AG04449 (cell line): ENCODE data around the gene BAZ1A.

Experiments used
- CTCF ChIA-PET: fragments of 350-600 bp; formaldehyde crosslinking; extraction: SDS; loops from one replicate; lab custom pipeline; 2021; ENCODE audit warnings: antibody characterized with exemption; lab: Yijun Ruan, JAX
- POLR2A ChIA-PET: fragments of 400-600, 350-600 bp; formaldehyde crosslinking; extraction: SDS; loops from one replicate; lab custom pipeline; 2020; ENCODE audit warnings: antibody characterized with exemption, inconsistent platforms; lab: Yijun Ruan, JAX
- DNase-seq: peaks from one replicate; pipeline ENCODE4 v3.0.0-alpha.2; 2010; ENCODE audit warnings: low read depth, low spot score
- H3K4me3 ChIP-seq: 2 replicates; pipeline ENCODE4 v1.5.1; 2011; ENCODE audit warnings: low read depth, mild to moderate bottlenecking, control low read depth, low read length
- TF ChIP-seq, protein P1 (sequence below): IDR thresholded peaks from one replicate; pipeline ENCODE4 v1.5.1; 2011; ENCODE audit warnings: mild to moderate bottlenecking, moderate library complexity, low read length, control low read depth, inconsistent platforms; ENCODE audit not compliant: insufficient read depth; ENCODE audit errors: missing control alignments

The BAZ1A gene

DNA sequence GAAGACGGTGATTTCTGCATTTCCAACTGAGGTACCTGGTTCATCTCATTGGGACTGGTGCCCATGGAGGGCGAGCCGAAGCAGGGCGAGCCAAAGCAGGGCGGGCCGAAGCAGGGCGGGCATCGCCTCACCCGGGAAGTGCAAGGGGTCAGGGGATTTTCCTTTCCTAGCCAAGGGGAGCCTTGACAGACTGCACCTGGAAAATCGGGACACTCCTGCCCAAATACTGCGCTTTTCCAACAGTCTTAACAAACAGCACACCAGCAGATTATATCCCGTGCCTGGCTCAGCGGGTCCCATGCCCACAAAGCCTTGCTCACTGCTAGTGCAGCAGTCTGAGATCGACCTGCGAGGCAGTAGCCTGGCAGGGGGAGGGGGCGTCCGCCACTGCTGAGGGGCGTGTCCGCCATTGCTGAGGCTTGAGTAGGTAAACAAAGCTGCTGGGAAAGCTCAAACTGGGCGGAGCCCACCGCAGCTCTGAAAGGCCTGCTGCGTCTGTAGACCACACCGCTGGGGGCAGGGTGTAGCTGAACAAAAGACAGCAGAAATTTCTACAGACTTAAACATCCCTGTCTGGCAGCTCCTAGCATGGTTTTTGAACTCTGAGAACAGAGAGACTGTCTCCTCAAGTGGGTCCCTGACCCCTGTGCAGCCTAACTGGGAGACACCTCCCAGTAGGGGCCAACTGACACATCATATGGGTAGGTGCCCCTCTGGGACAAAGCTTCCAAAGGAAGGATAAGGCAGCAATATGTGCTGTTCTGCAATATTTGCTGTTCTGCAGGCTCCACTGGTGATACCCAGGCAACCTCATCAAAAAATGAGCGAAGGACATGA lies 77.2 kb downstream of the BAZ1A start:
- CTCF ChIA-PET = no interaction called here
- POLR2A ChIA-PET = no interaction called here
- no peak for DNase-seq
- TF ChIP-seq, protein P1, sequence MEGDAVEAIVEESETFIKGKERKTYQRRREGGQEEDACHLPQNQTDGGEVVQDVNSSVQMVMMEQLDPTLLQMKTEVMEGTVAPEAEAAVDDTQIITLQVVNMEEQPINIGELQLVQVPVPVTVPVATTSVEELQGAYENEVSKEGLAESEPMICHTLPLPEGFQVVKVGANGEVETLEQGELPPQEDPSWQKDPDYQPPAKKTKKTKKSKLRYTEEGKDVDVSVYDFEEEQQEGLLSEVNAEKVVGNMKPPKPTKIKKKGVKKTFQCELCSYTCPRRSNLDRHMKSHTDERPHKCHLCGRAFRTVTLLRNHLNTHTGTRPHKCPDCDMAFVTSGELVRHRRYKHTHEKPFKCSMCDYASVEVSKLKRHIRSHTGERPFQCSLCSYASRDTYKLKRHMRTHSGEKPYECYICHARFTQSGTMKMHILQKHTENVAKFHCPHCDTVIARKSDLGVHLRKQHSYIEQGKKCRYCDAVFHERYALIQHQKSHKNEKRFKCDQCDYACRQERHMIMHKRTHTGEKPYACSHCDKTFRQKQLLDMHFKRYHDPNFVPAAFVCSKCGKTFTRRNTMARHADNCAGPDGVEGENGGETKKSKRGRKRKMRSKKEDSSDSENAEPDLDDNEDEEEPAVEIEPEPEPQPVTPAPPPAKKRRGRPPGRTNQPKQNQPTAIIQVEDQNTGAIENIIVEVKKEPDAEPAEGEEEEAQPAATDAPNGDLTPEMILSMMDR = no peak
- H3K4me3 ChIP-seq = no peak overlapping the region

DNA sequence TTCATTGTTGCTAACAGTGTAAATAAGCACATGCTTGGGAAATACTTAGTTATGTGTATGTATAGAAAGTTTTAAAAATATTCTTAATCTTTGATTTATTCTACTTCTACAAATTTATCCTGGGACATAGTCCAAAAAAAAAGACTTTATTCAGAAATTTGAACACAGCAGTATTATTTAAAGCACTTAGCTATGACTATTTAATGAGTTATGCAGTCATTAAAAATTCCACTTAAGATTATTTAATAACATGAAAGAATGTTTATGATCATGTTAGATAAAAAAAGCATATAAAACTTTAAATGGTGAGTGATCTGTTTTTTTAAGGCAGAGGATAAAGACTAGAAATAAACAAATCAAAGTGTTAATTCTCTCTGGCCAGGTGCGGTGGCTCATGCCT lies 78.3 kb downstream of the BAZ1A start:
- POLR2A ChIA-PET = no interaction called here
- TF ChIP-seq, protein P1 = no peak
- CTCF ChIA-PET = no interaction called here
- H3K4me3 ChIP-seq = no peak overlapping the region
- DNase-seq = no peak

DNA sequence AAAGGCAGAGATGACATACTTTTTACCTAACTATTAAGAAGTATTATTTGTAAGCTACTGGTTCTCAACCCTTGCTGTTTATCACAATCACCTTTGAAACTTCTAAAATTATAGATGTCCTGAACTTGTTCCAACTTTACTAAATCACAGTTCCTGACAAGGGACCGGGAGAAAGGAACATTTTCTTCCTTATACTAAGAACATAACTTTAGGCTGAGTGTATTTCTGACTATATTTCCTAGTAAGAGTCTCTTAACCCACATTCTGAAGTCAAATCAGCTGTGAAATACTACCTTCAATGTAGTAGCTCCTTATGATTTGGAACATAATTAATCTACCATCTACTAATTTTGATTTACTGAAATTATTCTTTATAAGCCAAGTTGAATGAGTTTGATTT lies 80.2 kb downstream of the BAZ1A start:
- ChIA-PET CTCF (interaction anchor here (0.8 to 1.2 kb wide), 2 partner anchors 9 to 72 kb away, joined by 4 read pairs; no protein-coding TSS in a partner anchor), POLR2A (no interaction called here)
- no peak overlapping the region for H3K4me3 ChIP-seq
- DNase-seq = no peak
- TF ChIP-seq, protein P1 = no peak

DNA sequence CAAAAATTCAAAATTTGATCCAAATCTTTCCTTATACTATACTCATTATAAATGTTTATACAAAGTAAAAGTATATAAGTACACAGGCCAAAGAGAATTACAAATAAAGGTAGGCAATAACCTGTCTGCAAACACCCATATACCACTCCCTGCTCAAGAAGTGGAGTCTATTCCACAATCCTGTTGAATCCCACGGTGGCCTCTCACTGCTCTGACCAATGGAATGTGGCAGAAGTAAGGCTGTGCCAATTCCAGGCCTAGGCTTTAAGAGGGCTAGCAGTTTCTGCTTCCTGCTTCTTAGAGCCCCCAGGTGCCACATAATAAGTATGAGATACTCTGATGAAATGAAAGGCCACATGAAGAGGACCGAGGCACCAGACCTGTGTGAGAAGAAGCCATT lies 80.9 kb downstream of the BAZ1A start:
- POLR2A ChIA-PET = no interaction called here
- no peak for DNase-seq
- H3K4me3 ChIP-seq = no peak overlapping the region
- TF ChIP-seq, protein P1 = no peak
- CTCF ChIA-PET = no interaction called here

DNA sequence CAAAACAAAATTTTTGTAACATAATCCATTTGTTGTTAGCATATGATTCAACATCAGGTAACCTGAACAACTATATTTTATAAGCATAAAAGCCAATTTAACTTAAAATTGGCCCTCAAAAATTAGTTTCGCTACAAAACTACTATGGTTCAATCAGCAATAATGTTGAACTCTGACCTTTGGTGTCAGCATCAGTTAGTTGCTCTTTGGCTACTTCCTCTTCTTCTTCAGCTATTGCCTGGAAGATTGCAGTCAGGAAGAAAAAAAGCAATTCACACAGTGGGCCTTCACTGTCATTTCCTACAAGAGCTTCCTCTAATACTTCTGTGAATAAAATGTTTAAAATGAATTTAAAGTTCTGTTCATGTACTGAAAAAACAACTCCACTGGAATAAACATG lies 82.6 kb downstream of the BAZ1A start:
- H3K4me3 ChIP-seq = no peak overlapping the region
- POLR2A ChIA-PET = no interaction called here
- TF ChIP-seq, protein P1 = no peak
- DNase-seq = no peak
- CTCF ChIA-PET = no interaction called here

DNA sequence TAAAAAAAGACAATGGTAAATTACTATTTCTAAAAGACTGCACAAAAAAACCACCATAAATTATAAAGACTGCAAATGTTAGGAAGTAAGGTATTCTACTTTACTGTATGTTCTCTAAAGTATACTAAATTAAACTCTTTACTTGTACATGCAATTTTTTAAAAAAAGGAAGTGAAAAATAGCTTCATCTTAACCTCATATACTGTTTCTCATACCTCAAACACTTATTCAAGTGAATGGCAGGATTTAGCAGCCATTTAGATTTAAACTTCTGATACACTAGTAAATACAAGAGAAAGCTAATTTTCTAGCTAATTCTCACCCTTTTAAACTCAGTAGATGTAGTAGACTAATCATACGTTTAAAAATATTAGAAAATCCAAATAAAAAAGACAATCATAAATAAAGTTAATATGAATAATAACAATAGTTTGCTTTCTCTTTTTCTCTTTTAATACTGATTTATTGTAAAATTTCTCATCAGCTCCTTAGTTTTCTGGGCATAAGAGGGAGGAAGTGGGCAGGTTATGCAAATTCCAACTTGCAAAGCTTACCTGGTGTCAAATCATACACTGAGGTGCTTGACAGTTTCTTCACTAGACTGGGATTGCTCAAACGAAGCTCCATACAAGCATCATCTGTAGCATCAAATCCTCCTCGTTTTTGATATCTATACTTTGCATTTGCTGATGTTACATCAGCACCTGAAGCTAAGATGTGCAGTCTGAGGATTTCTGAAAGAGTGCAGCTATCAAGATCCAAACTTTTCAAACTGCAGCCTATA lies 89.7 kb downstream of the BAZ1A start:
- DNase-seq = no peak
- ChIA-PET CTCF (interaction anchor here (0.8 to 1.9 kb wide), 4 partner anchors 10 to 113 kb away, joined by 3 to 4 read pairs (median 4); no protein-coding TSS in a partner anchor), POLR2A (no interaction called here)
- TF ChIP-seq, protein P1 = no peak
- H3K4me3 ChIP-seq = no peak overlapping the region
